COLO829 (cell line): ENCODE measurements around the gene RAMP3.
"Not testable (repeated sequence)": the region's sequence is repeated elsewhere in the genome, so short reads cannot be mapped to it uniquely, and the experiment has no call there.

Experiments used
- DNase-seq: peaks from one replicate; pipeline ENCODE4 v3.0.0; 2012; ENCODE audit warnings: low spot score

RAMP3 gene

DNA sequence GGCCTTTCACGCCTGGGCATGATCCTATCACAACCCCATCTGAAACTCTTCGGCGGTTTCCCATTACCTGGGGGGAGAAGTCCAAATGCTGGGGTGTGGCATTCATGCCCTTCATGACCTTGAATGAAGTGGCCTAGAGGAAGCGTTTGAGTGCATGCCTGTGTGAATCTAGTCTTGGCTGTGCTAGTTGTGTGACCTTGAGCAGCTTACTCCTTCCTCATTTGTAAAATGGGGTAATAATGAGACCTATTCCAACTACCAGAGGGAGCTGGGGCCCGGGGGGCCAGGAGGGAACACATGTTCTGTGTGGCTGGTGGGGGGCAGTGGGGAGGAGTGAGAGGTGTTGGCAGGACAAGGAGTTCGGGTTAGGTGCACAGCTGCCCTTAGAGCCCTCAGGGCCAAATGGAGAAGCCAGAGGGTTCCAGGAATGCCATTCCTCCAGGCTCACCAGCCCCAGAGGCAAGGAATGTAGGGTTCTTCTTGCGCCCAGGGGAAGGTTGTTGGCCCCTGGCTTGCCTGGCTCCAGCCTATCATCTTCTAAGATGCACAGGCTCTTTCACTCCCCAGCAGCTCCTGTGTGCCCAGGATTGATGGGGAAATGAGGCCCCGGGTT is 24.8 kb upstream of the RAMP3 start:
- DNase-seq: no peak

- no peak for DNase-seq
Measured at GRCh38 chr7:45133352-45133751, 24.2 kb upstream of the RAMP3 start.

DNA sequence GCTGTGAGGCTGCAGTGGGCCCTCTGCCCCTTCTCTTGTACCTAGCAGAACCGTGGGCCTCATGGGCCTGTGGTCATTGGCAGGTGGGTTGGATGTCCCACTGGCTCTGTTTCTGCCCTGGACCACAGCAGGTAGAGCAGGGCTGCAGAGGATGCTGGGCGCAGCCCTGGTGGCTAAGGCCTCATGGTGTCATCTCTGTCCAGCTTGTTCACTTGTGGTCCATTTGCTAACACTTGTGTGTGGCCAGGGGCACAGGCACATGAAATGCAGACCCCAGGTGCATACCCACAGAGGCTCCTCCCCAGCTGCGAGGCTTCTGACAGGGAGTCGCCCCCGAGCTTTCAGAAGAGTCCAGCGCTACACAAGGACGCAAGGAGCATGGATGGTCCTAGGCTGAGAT is 23.7 kb upstream of the RAMP3 start:
- DNase-seq: no peak

- peak; percentile 96 for DNase-seq
Measured at GRCh38 chr7:45136106-45137060, 21.2 kb upstream of the RAMP3 start.

- no peak for DNase-seq
Measured at GRCh38 chr7:45138433-45139267, 18.9 kb upstream of the RAMP3 start.

- no peak for DNase-seq
Measured at GRCh38 chr7:45140827-45141226, 16.8 kb upstream of the RAMP3 start.

- DNase-seq: no peak
Measured at GRCh38 chr7:45143616-45144015, 14.0 kb upstream of the RAMP3 start.

DNA sequence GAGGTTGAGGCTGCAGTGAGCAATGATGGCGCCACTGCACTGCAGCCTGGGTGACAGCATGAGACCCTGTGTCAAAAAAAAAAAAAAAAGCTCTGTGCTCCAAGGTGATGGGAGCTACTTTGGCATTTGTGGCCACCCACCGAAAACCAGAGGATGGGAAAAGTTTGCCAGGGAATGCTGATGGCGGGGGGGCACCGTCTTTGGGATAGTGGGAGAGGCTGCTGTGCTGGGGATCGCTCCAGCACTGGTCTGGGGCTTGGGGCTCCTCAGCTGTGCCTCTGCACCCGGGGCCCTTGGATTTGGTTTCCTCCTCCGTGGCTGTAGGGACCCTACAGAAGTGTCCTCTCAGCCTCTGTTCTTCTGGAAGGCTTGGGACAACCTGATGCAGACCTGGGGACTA is 11.7 kb upstream of the RAMP3 start:
- no peak for DNase-seq

- DNase-seq: no peak
Measured at GRCh38 chr7:45146531-45147379, 10.8 kb upstream of the RAMP3 start.

- DNase-seq: no peak
Measured at GRCh38 chr7:45147858-45148652, 9.5 kb upstream of the RAMP3 start.

DNA sequence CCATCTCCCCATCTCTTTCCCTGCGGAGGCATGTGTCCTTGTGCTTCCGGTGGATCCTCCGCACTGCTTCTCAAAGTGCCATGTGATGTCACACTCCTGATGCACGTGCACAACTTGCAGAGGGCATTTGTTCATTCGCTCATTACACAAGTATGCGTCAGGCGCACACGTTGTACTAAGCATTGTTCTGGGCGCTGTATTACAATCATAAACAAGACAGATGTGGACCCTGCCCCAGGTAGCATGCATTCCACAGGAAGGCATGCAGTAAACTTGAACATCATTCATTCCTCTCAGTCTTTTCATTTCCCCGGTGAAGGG is 9.0 kb upstream of the RAMP3 start:
- DNase-seq: no peak

DNA sequence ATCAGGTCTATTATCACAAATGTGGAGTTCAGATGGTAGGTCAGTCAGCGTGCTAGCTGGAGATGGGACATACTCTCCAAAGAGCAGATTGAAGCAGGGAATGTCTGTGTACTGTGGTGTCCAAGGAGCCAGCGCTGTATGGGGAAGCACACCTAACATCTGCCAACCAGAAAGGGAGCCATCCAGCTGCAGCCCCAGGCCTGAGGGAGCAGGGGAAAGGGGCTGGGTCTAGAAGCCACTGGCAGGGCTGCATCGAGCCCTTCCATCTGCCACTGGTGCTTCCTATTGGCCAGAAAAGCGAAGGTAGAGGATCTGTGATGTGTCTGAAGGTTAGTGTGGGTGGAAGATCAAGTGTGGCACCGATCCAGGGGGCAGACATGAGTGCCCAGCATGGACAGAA is 8.0 kb upstream of the RAMP3 start:
- no peak for DNase-seq

DNA sequence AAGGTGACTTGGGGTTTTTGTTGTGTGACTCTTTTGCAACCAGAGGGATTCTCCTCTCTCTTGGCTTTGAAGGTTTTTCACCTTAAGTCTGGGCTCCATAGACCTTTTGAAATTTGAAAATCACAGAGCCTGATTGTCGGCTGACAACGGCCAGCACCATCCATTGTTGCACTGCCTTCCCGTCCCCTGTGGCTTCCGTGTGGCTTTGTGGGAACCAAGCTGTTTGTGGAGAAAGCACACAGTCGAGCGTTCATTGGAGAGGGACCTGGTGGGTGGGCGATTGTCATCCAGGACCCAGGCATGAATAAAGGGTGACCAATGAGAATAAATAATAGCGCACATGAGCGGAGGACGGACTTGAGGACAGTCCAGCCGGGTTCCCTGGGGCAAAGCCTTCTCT is 7.4 kb upstream of the RAMP3 start:
- no peak for DNase-seq

GRCh38 chr7:45151131-45151684 is 6.4 kb upstream of the RAMP3 start:
- DNase-seq: no peak

DNA sequence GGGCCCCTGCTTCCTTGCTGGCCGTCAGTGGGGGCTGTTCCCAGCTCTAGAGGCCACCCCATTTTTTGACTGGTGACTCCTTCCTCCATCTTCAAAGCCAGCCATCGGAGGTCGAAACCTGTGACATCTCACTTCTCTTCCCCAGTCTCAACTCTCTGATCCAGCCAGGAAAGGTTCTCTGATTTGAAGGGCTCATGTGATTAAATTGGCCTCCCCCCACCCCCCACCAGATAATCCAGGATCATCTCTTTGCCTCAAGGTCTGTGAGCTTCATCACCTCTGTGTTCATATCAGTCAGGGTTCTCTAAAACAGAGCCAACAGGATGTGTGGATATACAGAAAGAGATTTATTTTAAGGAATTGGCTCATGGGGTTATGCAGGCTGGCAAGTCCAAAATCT is 5.6 kb upstream of the RAMP3 start:
- no peak for DNase-seq

DNA sequence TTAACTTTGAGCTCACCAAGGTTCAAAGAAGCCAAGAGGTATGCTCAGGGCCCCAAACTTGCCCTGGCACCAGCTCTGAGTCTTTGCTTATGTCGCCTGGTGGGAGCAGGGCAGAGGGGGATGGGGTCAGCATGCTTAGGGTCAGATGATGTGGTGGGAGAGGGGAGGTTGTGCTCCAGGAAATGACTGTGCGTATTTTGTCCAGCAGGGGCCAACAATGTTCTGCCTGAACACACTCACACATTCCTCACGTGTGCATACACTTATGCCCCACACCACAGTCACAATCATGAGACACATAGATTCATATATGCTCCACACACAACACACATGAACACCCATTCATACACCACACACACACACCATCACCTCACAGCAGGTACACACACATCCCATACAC is 4.4 kb upstream of the RAMP3 start:
- DNase-seq: no peak

- not testable (repeated sequence) for DNase-seq
Measured at GRCh38 chr7:45153861-45154260, 3.7 kb upstream of the RAMP3 start.

GRCh38 chr7:45155357-45155900 is 2.2 kb upstream of the RAMP3 start:
- no peak for DNase-seq

DNA sequence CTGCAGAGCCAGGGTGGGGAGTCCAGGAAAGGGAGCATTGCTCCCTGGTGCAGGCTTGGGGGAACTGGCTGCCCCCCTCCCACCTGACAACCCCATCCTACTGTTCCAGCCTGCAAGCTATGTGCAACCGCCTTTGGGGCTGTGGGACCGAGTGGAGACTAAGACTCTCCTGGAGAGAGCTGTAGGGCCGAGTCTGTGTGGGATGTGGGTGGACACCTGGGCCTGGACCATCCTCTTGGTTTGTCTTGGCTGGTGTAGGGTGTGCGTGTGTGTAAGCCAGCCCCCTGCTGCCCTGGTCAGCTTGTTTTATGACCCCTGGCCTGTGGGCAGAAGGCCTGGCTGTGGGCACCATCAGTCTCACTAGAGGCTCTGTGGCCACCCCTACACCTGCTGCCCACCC is 1.6 kb upstream of the RAMP3 start:
- no peak for DNase-seq

- no peak for DNase-seq
Measured at GRCh38 chr7:45156516-45157272, 897 bp upstream of the RAMP3 start.
